HG02610 (cell line): ENCODE results near the gene PRCC.

Experiments used
- ATAC-seq: cut with Tn5 transposase; IDR thresholded peaks from one replicate; pipeline ENCODE4 v1.9.1; 2021; ENCODE audit warnings: mild to moderate bottlenecking, moderate library complexity; ENCODE audit not compliant: unreplicated experiment

Gene PRCC

GRCh38 chr1:156767101-156767878 lies at the start of gene PRCC:
PRCC (plus strand) TSS chr1:156767535; CDS start chr1:156767772, 237 bp downstream.
- peak; percentile 94 for ATAC-seq

- no peak for ATAC-seq
Measured at GRCh38 chr1:156721131-156721530, 46.2 kb upstream of the PRCC start.

DNA sequence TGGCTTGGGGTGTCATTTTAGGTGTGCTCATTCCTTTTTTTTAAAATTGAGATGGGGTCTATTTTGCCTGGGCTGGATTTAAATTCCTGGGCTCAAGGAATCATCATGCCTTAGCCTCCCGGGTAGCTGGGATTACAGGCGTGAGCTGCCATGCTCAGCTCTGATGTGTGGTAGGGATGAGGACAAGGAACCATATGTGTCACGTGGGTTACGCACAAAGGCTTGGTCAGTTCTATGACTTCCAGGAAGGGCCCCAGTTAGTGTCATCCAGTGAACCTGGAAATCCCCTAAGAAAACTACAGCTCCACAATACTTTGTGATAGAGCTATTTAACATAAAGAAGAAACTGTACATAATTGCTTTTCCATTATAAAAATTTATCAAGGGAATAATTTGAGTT lies 45.8 kb upstream of the PRCC start:
- peak; percentile 46 for ATAC-seq

GRCh38 chr1:156725683-156726280 lies 41.6 kb upstream of the PRCC start:
- no peak for ATAC-seq

DNA sequence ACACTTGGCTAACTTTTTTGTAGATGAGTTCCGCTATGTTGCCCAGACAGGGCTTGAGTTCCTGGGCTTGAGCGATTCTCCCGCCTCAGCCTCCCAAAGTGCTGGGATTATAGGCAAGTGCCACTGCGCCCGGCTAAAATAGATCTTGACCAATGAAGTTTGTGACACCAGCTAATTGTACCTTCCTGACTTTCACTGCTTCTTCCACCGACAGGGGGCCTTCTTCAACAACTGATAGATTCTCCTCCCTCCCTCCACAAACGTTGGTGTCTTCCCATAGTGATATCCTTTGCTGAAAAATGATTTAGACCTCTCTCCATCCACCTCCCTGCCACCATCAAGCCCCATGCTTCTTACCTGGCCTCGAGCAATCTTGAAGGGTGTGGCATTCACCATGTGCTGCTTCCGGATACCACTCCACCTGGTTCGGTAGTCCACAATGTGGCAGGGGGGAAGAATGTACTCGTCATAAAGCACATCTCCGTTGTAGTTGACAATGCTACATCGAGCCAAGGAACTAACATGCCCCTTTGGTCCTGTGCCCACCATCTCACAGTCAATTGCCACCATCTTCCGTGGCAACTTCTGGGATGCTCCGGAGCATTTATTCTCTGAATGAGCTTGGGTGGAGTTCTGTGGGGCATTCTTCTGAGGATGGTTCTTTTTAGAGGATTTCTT lies 40.6 kb upstream of the PRCC start:
- no peak for ATAC-seq

DNA sequence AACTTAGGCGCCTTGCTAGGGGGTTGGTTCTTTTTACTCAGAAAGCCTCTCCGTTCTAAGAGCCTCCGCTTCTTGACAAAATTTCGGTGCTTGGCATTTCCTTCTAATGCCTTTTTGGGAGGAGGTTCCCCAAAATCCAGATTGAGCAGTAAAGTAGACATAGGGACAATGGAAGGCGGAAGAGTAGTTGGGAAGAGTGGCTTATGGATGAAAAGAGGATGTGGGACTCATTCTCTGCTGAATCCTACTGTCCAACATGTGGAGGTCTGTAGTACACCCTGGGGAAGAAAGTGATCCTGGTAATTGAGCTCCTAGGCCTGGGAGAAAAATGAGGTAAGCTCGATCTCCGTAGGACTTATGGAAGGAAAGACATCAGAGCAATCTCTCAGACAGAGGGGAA lies 39.8 kb upstream of the PRCC start:
- ATAC-seq = no peak

- ATAC-seq = peak; percentile 56
Measured at GRCh38 chr1:156727926-156728598, 39.3 kb upstream of the PRCC start, which contains the start of gene METTL25B. METTL25B (plus strand) TSS chr1:156728469; CDS start chr1:156729105, 636 bp downstream.

DNA sequence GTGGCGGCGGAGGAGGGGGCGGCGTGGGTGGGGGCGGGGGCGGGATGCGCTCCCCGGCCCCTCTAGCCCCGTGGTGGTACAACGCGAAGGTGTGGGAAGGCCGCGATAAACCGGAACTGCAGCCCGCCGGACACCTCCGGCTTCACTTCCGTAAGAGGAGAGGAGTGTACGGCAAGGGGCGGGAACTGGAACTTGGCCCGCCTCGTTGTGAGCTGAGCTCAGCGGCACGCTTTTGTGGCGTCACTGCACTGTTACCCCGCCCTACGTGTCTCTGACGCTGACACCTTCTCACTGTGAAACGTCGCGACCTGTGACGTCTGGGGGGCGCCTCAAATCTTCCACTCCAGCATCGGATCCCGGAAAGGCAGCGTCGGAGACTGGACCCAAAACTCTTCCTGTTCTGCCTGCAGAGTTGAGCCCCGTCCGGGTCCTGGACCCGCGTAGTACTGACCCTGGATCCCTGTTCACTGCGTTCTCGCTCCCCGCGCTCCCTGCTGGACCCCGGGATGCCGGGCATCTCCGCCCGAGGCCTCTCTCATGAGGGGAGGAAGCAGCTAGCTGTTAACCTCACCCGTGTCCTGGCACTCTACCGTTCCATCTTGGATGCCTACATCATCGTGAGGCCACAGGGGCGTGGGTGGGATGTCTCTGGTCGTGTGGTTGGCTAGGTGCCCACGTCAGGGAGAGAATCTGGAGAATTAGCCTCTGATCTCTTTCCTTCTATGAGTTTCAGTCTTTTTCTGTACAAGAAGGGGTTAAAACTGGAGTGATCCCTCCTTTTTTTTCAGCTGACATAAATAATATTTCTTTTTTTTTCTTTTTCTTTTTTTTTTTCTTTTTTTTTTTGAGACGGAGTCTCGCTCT lies 38.5 kb upstream of the PRCC start, which contains the start of gene ISG20L2:
Gene ISG20L2 (minus strand): TSS at position 168 of the 864 bp plus-strand sequence. CDS start 1,114 bp downstream, outside the sequence.
- ATAC-seq = peak; percentile 89

DNA sequence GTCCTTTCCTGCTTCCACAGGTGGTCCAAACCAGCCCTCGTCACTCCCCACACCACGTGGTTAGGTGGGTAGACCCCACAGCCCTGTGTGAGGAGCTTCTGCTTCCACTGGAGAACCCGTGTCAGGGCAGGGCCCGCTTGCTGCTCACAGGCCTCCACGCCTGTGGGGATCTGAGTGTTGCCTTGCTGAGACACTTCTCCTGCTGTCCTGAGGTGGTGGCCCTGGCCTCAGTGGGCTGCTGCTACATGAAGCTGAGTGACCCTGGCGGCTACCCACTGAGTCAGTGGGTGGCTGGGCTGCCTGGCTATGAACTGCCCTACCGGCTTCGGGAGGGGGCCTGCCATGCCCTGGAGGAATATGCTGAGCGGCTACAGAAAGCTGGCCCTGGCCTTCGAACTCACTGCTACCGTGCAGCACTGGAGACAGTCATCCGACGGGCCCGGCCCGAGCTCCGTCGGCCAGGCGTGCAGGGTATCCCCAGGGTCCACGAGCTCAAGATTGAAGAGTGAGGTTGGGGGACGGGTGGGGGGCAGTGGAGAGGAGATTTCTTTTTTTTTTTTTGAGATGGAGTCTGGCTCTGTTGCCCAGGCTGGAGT lies 33.2 kb upstream of the PRCC start:
- ATAC-seq = no peak

DNA sequence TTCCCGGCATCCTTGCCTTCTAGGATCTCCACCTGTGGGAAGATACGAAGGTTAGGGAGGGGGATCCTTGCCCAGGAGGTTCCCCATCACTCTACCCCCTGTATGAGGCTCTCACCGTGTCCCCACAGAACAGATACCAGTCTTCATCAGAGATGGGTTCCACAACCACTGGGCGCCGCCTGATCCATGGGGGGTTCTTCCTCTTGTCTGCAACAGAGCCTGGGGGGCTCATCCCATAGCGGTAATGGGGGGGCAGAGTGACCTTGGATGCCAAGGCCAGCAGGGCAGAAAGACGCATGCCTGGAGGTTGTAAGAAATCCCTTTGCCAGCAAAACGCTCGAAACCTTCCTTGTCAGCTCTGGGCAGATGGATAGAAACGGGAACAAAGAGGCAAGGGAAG lies 28.9 kb upstream of the PRCC start:
- ATAC-seq = no peak

DNA sequence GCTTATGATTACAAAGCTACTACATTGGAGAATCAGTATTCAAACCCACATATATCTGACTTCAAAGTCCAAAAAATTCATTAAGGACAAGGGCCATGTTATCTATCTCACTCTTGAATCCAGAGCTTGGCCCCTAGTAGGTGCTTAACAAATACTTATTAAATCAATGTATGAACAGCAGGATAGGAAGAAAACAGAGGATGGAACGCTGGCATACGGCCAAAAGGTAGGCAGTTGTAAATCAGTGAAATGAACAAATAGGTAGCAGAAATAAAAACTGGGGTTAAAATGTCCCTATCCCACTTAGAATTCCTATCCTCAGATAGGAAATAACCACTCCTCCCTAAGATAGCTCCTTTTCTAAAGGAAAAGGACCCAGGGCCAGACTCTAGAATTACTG lies 28.4 kb upstream of the PRCC start:
- no peak for ATAC-seq

DNA sequence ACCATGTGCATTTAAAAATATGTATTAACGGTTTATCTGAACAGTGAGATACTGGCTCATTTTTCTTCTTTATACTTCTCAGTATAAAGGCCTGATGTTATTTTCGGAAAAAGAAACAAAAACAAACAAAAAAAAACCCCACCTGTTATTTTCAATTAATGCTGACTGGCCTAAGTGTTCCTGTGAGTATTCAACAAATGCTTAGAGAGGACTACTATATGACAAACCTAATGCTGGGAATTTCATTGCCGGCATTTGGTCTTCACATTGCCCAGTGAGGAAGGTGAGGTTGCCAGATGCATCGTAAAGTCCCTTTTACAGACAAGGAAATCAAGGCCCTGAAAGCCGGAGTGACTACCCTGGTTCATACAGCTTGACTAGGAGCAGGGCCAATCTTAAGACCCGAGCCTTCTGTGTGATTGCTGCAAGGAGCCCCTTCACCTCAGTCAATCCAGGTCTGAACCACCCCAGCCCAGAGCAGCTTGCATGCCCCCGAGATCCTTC lies 27.0 kb upstream of the PRCC start:
- peak; percentile 8 for ATAC-seq

DNA sequence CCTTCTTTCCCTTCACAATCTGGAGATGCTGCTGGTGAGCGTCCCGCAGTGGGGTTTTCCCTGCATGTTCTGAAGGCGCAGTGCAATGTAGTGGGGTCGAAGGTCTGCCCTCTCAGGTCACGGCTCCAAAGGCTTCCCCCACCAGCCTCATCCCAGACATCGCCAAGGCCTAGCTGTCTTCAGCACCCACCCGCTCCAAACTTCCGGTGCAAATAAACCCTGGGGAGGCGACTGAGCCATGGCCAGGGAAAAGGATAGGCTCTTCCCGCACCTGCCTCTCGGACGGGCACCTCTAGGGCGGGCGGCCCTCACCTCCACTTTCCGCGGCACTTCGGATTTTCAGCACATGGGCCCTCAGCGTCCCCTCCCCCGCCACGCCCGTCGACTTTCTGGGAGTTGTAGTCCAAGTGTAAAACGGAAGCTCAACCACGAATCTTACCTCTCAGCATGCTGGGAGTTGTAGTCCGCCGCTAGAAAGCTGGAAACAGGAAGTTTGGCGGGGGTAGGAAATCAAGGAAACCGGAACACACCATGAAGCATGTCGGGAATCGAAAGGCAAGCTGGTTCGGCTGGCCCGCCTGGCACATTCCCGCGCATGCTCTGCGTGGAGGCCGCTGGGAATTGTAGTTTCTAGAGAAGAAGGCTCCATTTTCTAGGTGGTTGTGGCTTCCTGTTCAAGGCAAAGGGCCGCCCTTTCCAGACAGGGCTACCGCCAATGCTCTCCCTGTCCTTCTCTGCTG lies 26.4 kb upstream of the PRCC start, which contains the start of gene MRPL24:
Gene MRPL24 (minus strand): TSS at position 348 of the 740 bp plus-strand sequence. CDS start 2,384 bp downstream, outside the sequence.
- peak; percentile 77 for ATAC-seq

DNA sequence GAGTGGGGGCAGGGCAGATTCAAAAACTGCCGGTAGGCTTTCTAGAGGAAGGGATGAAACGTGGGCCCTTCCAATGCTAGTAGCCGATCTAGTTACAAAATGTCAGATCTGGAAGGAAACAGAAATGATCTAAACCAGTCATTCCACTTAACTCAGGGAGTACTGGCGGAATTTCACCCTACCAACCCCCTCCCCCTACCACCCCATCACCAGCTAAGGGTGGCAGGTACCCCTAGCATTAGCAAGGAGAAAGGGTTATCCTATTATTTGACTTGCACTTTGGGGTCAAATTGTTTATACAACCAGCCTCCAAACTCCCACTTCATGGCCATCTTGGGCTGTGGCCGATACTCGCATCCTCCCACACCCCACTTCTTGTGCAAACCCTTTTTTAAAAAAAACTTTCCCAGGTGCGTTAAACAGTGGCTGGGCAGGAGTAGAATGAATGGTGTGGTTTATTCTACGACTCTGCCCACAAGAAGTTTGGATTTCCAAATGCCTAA lies 25.8 kb upstream of the PRCC start:
- ATAC-seq = no peak

DNA sequence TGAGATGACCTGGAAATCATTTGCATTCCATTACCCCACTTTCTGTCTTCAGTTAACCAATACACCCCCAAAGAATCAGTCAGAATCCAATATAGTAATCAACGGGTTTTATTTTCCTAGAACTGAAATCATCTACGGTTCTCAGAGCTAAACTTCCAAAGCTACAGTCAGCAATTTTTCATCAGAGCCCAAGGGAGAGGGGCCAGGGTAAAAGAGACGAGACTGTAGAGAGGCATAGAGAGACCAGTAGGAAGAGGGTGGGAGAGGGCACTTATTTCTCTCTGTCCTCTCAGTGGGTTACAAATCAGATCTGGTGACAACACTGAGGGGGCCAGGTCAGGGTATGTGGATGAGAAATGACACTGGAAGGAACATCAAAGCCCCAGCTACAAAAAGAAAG lies 25.3 kb upstream of the PRCC start:
- ATAC-seq = no peak

DNA sequence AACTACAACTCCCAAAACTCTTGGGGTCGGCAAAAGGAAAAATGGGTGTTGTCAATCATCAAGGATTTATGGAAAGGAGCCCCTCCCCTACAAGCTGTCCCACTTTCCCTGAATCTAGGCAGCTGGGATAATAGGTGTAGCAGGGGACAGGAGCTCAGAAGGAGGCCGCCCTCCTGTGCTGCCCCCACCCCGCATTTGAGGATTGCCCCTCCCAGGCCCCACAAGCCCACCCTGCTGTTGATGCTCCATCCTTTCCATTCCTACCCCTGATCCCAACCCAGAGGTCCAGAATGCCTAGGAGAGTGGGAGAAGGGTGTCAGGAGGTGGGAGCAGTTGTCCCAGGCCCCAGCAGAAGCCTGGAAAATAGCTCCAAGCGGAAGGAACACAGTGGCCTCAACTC lies 24.5 kb upstream of the PRCC start:
- no peak for ATAC-seq

- ATAC-seq = no peak
Measured at GRCh38 chr1:156743367-156744302, 23.7 kb upstream of the PRCC start.

DNA sequence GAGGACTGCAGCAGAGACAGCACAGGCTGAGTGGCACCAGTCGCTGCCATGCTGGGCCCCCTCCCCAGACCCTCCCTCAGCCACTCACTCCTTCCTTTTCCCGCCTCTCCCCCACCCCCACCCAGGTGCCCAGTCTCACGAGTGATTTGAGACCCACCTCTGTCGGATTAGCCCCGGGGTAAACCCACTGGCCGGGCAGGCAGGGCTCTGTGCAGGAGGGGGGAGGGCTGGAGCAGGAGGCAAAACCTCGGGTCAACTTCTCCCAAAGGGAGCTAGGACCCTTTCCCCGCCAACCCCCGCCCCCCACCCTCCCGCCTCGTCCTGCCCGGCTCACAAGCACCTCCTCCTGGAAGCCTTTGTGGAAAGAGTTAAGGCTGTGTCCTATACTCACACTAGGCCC lies 23.0 kb upstream of the PRCC start:
- ATAC-seq = no peak
